ENCODE data around the gene FOXG1.

FOXG1 gene

DNA sequence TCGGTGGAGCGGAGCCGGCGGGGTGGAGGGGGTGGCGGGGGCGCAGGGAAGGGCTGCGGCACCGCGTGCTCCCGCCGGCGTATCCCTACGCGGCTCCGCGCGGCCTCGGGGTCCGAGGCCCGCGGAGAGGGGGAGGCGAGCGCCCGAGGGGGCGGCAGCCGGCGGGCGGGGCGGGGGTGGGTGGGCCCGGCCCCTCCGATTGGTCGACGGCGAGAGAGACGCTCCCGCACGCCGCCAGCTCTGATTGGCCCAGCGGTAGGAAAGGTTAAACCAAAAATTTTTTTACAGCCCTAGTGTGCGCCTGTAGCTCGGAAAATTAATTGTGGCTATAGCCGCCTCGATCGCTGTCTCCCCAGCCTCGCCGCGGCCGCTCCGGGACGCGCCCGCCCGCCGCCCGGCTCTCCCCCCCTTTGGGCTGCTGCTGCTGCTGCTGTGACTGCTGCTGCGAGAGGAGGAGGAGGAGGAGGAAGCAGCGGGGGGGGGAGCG lies at the start of gene FOXG1:
FOXG1 (plus strand) TSS at position 319 of the 487 bp plus-strand sequence. CDS start 493 bp downstream, outside the sequence.
- peak; percentile 94 for DNase-seq

DNA sequence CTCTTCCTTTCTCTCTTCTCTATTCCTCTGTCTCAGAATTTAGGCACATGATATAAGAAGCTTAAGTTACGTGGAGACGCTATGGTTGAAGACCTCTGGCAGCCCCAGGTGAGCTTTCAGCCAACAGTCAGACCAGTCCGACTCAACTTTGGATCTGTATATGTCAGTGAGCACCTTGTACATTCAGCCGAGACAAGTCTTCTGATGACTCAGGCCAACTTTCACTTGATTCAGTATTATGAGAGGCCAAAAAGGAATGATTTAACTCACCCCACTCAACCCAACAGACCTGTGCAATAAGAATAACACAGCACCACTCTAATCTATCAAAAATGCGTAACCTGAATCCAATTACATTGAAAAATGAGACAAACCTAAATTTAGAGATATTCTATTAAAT lies 47.5 kb upstream of the FOXG1 start:
- no peak for DNase-seq

DNA sequence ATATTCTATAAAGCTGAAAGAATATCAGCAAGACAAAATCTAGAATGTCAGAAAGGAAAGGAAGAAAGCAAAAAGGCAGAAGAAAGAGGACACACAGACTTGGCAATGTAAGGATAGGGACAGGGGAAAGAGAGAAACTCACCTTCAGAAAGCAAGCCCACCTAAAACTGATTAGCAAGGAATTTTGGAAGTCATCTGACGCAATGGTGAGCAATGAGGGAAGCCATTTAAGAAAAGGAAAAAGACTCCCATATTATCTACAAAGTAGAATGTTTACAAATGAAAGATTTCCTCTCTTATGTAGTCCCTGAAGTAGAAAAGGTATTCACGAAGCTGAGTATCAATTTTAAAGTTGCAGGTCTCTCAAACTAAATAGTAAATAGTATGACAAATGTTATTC lies 35.2 kb upstream of the FOXG1 start:
- no peak for DNase-seq

DNA sequence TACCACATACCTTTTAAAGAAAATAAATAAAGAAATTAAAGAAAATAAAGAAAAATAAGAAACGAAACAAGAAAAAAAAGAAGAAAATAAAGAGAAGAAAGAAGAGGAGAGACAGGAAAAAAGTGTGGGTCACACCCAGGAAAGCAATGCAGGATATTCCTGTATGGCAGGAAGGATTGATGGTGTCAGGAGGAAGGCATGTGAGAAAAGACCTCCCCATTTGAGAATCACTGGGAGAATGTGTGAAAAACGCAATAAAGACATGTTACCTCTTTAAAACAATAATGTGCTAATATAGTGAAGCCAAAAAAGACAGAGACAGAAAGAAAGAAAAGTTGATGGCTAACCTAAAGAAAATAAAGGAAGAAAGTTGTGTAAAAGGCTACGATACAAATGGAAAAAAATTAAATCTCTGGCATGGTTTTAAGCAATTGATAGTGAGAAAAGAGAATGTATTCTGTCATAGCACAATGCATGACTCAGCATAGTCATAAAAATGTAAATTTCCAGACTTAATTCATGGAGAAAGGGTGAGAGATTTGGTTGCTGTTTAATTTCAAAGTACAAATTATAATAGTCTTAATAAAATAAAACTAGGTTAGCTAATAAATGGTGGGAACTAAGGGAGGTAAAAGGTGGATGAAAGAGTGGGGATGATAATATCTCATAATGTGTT lies 24.3 kb upstream of the FOXG1 start:
- no peak for DNase-seq

DNA sequence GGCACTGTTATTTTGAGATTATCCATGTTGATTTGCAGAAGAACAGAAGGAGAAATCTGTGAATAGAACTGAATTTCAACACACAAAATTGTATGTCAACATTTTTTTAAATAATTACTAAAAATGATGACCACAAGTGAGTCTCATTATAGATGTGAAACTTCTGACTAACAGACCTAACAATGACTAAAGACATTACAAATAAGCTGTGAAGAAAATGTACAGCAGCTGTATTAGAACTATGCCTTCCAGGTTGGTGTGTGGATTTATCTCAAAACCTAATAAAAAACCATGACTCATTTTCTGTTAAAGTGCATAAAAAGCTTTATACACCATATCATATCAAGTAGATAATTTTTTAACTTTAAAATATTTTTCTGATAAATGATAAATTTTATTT lies 22.5 kb upstream of the FOXG1 start:
- no peak for DNase-seq

DNA sequence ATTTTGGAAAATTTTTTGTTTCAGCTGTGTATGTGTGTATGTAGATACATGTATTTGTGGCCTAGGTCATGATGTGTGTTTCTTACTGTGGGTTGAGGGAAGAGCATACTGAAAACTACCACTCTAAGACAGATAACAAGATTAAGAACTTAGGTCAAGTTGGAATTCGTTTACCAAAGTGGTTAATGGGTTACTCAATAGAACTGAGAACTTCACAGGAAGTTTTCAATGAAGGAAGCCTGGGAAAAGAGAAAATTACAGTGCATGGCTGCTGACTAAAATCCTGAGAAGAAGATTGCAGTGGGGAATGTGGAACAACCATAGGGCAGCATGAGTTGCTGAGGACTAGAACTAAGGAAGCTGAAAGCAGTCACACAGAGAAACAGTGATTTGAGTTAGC lies 21.4 kb upstream of the FOXG1 start:
- DNase-seq = no peak

DNA sequence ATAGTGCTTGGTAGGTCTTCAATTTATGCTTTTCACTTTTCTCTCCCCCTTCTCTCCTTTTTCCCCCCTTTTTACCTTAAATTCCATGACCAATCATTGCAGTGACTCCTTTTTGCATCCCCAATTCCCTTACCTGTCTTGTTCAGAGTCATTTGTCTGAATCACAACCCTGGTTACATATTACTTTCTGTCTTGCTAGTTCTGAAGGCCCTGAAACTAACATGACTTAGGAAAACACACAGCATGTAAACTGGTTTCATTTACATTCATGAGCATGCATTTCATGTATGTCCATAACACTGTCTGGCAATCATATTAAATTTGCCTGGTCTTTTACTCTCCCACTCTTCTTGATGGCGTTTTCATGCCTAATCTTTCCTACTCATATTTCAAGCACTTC lies 20.3 kb upstream of the FOXG1 start:
- DNase-seq = no peak

DNA sequence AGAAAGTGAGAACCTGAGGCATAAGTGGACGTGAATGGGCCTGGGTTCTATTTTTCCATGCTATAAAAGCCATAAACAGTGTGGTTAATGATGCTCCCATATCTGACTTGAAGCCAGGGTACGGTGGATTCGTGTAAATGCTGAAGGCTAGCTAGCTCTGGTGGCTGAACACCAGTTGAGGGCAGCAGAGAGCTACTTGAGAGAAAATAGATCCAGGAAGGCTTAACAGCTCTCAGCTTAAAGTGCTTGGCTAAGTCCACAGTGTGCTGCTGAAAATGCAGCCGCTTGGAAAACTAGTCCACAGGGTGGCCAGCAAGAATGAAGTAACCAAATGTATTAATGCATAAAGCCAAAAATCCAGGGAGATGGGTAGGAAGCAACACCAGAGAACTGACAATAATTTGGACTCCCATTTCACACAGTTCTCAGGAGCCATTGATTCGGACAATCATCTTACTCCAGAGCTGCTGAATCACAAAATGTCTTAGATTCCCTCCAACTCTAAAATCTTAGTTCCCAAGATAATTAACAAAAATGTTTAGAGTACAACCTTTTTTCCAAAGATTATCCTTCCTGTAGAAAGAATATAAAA lies 15.0 kb upstream of the FOXG1 start:
- no peak for DNase-seq

DNA sequence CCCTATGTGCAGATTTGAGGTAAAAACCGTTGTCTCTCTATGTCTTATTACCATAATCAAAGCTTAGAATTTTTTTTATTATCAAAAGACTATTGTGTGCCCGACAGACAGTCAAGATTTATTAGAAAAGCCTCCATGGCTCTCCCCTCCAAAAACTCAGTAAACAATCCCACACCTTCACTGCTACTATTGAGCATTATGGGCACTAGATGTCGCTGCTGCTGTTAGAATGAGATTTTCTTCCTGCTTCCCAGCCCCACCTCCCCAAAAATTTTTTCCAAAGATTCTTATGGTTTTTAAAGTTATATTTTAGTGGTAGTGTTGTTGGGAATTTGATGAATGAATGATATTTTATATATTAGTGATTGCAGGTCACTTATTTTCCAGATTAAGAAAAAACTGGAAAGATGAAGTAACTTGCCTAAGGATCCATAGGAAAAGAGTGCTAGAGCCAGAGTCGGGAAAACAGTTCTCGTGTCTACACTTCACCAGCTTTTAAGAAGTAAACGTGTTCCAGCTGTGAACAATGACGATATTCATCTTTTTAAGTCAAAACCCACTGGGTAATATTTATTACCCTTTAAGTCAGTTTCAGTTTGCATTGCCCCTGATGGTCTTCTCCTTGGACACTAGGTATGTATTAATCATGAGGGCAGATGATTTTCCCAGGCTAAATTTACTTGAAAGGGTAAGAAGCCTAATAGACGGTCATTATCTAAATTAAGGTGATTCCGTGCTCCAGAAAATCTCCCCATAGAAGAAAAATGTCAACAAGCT lies 12.2 kb upstream of the FOXG1 start:
- DNase-seq = peak; percentile 87

DNA sequence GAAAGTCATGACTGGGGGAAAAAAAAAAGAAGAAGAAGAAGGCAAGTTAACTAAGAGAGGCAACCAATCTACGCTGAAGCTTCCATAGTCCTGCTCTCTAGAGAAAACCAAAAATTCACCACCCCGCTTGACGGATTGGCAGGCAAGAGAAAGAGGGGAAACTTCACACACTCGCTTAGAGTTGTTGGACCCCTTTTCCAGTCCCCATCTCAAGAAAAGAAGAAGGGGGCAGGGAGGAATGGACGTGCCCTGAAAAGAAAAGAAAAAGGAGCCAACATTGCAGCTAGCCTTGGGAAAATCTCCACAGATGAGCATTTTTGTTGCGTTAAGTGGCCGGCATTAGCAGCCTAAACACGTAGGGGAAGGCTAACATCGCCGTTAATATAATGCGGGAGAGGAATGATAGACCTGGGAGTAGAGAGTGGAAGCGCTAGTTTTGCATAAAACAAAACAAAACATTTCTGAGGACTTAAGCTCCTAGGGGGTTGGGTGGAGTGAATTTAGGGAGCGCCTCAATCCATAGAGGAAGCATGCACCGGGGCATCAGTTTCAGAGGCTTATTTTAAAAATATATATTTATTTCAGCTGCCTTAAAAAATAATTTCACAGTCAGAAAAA lies 11.3 kb upstream of the FOXG1 start:
- no peak for DNase-seq

DNA sequence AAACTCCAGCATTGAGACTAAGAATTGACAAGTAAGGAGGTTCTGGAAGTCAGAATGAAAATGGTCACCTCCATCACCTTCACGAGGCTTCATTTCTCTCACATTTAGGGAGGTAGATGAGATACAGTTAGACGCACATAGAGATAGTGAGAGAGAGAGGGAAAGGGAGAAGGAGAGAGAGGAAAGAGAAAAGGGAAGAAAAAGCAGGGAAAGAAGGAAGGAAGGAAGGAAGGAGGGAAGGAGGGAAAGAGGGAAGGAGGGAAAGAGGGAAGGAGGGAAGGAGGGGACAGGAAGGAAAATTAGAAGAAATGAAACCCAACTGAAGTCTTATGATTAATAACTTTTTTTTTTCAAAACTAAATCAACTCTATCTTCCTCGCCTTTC lies 10.7 kb upstream of the FOXG1 start:
- DNase-seq = no peak

DNA sequence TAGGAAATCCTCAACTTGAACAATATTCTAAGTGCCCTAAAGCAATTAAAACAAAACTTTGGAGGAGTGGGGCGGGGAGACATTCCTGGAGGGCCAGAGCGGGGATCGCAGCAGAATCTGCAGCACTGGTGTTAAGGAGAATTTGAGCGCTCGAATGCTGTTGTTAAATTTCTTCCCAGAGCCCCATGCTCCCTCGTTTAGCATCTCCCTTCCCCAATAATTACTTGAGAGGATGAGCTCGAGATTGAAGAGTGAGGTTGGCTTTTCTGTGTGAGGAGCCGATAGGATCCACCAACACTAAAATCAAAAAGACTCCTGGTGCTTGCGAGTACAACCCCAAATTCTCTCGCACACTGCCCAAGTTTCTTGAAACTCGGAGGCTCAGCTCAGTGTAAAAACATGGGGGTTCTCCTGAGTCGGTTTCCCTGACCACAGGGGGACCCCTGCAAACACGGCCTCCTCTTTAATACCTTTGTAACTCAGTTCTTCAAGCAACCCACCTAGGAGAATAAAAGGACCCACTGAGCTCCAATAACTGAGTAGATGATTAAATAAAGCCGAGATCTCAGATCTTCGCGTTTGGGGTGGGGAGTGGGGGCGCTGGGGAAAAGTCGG lies 10.2 kb upstream of the FOXG1 start:
- DNase-seq = no peak

DNA sequence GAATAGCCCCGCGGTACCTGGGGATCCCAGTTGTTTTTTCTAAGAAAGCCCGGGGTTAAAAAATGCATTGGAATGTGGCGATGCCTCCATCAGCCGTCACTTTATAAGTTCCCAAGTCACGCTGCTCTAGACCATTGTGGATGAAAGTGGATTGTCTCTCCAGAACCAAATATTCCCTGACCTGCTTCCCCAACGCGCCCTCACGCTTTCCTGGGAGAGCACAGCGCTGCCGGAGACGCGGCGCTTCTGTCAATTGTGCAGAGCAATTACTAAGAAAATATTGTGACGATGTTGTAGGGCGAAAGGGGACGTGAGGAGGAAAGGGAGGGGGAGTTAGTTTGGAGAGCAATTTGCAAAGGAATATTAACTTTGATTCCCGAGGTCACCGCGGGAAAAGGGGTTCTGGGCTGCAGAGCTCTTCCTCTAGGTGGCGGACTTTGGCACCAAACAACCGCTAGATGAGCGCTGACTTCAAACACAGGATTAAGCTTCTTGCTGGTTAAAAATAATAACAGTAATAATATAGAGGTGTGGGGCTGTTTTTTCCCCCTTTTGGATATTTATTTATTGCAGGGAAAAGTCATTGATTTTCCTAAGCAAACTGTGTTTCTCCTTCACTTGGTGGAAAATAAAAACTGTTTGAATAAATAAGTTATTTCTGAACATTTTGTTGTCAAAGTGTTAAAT lies 9.6 kb upstream of the FOXG1 start:
- no peak for DNase-seq

DNA sequence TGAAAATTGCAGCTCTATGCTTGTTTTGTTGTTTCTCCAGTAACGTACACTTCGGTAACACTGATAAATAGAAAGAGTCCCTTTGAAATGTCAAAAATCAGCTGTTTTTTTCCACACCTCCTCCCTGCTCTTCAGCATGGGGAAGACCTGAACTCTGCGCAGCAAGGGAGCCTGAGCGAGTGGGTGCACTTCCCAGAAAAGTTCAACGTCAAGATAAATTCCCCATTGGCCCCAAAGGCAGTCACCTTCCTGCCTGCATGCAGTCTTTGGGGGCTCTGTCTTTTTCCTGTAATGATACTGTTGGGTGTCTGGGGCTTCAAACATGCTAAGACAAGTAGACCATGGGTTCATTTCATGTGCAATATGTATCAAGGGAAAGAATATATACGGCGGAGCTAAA lies 8.8 kb upstream of the FOXG1 start:
- DNase-seq = no peak

DNA sequence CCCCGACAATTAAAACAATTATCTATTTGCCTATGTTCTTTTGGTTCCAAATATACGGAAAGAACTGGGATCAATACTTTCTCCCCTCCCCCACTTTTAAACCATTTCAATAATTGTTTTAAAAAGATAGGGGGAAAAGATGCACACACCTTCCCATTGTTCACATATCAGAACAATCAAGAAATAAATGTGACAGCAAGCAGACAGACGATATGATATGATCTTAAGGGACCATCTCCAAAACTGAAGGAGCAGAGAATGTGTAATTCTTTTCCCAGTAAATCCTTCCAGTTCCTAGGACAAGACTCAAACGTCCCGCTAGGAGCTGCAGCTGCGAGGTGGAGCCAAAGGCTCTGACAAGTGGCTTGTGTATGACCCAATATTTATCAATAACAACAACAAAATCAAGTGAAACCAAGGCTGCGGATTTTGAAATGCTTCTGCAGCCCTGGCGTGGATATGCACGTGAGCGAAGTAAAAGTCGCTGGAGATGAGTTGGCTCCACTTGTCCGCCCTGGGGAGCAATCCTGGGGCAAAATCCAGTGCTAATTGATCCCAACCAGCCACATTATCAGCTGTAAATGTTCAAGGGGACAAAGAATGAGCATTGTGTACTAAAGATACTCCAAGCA lies 8.2 kb upstream of the FOXG1 start:
- DNase-seq = no peak

DNA sequence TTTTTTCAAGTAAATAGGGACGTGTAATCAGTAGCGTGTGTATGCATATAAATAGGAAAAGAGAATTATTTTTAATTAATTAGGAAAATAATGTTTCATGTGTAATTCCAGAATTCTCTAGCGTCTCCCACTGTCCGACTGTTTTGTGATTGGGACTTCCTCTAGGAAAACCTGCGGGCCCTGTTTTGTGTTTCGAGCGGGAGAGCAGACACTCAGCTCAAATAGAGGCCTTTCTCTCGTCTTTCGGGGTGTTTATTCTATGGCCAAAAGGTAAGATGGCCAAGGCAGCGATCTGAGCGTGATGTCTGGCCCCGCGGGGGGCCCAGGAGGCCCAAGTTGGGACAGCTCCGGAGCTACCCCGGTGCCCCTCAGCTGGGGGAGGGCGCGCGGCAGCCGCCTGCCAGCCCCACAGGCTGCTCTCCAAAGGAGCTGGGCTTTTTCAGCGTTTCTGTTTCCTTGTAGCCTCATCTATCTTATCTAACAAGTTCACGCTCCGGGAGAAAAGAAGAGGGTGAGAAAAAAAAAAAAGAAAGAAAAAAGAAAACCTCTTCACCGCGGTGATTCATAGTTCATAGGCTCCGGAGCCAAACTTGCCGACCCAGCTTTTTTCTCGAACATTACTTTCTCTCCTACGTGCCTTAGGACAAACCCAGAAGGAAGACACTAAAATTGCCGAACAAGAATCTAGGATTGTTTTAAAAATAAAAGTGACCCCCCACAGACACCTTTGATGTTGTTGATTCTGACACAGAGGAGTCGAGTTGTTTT lies 7.5 kb upstream of the FOXG1 start:
- no peak for DNase-seq

DNA sequence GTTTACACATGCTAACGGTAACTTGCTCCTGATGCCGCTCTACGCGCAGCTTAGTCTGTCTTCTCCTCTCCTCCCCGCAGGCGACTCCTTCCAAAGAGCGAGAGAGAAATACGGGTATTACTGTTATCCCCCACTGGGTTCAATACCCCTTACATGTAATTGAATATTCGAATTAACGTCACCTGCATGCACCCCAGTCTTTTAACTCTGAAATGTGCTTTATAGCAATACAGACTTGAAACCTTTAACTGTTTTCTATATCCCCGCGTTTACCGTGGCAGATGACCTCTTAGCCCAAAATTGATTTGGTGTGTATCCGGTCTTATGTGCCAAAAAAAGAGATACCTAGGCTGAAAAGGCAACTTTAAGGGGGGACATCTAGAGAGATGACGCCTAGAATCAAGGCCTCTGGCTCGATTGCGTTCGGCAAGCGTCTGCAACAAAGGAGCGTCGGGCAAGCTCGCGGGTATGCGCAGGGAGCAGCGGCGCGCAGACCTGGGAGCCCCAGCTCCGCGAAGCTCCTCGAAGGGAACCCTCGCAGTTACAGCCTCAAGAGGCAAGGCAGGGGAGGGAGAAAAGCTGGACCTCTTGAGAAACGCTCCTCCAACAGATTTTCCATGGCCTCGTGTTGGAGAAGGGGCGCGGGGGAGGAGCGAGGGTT lies 6.8 kb upstream of the FOXG1 start:
- DNase-seq = no peak

DNA sequence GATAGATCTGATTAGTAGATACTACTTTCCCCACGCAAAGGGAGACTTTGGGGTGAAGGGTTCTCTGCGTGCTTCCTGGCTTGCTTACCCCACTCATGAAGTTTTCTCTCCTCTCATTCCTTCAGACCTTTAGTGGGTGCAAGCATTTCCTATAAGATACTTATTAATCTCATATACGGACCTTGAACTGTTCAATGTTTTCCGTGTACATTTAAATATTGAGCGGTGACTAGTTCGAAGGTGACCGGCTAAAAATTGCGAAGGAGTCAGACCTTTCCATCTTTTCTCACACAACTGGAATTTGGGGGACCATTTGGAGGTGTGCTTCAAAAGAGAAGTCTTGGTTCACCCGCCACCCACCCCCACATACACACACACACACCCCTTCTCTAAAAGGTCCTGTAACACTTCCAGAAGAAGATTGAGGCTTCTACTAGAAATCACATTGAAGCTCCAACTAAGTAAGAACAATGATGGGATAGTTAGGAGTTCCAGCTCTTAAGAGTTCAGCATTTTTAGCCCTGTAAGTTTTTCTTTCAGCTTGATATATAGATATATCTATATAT lies 6.1 kb upstream of the FOXG1 start:
- no peak for DNase-seq

DNA sequence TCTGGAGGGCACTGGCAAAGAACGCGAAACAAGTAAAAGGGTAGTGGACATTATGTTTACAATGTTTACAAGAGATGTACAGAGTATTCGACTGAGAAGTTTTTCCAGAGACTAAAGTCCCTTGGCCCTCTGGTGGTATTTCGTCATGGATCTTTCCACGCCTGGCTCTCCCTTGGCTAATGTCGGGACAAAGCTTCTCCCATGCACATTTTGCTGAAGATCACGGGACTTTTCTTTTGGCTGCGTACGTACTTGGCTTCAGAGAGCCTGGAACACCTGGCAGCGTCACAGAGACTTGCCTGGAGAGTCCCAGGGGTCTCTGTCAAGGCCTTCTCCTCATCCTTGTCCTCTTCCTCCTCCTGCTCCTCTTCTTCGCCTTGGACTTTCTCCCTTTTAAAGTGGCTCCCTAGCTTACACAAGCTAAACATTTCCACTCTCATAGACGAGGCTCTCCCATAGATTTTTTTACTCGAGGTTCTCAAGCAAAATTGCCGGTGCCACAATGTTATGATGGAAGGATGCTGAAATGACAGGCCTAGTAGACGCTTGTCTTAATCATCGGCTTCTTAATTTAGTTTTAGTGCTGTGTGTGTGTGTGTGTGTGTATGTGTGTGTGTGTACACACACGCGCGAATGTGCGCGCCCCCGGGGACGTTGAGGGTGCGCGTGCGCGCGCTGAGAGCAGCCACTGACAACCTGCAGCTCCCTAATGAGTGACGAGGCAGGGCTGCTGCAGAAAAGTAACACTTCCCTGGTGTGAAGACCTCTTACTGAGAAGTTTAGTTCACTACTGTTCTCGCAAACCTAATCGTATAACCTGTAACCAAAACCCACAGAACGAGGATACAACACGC lies 4.9 kb upstream of the FOXG1 start:
- DNase-seq = no peak
